ENCODE results near the gene TTR.

TTR gene

DNA sequence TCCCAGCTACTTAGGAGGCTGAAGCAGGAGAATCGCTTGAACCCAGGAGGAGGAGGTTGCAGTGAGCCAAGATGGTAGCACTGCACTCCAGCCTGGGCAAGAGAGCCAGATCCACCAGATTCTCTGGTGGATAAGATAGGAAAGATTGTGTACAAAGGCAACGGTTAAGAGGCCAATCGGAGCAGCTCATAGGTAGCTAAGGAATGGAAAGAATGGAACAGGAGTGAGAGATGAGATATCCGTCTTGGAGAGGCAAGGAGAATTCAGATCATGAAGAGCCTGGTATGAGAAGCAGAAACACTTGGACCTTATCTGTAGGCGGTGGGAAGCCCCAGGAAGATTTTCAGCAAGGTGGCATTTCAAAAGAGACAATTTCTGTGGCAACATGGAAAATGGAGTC, 27.1 kb downstream of the TTR start:
- Histone ChIP-seq H2BK120ac (ENCODE audit: low read depth, low read length) (no peak overlapping the region), H2BK15ac (ENCODE audit: low read length) (no peak overlapping the region), H3K9me3 (replicated peaks in 1 of 2; ENCODE audit: control insufficient read depth in 2 of 2, insufficient read depth in 1 of 2, low read depth in 1 of 2, low read length in 2 of 2) (no peaks in the 10 kb centered on the region), H3K27me3 (ENCODE audit: control insufficient read depth in 3 of 3, insufficient read depth in 3 of 3, low read depth in 1 of 3, low read length in 3 of 3) (no peaks in the 10 kb centered on the region), H3K23ac (ENCODE audit: low read depth, low read length, poor library complexity) (no peak overlapping the region), H3K4ac (ENCODE audit: low read length) (no peak overlapping the region), H3K9ac (ENCODE audit: low read depth, low read length, poor library complexity) (no peak overlapping the region), H2AFZ (ENCODE audit: low read length) (no peak overlapping the region), H3K79me1 (ENCODE audit: low read depth, low read length) (no peaks in the 10 kb centered on the region), H2AK5ac (ENCODE audit: low read depth, low read length) (no peak overlapping the region), H3K14ac (ENCODE audit: low read length) (no peak overlapping the region), H2BK12ac (ENCODE audit: low read length) (no peak overlapping the region), H3K27ac (replicated peaks; ENCODE audit: low read length) (no peak overlapping the region), H3K4me1 (ENCODE audit: control insufficient read depth in 2 of 2, insufficient read depth in 1 of 2, low read depth in 1 of 2, low read length in 2 of 2) (no peaks in the 10 kb centered on the region), H4K91ac (ENCODE audit: low read depth, low read length, poor library complexity) (no peak overlapping the region), H3K36me3 (replicated peaks in 1 of 2; ENCODE audit: control insufficient read depth in 2 of 2, insufficient read depth in 2 of 2, low read length in 2 of 2) (no peaks in the 10 kb centered on the region), H3K4me3 (ENCODE audit: low read length in 2 of 2) (no peak overlapping the region), H3K4me2 (ENCODE audit: insufficient read depth, low read length, poor library complexity, severe bottlenecking) (no peak overlapping the region), H3K18ac (ENCODE audit: low read length) (no peak overlapping the region), H2BK5ac (ENCODE audit: low read length) (no peak overlapping the region), H4K8ac (ENCODE audit: low read depth, low read length) (no peak overlapping the region)
- no CpG with 5 or more reads among the region's 5 CpGs for WGBS, 2 donors (ENCODE audit: extremely low coverage in 2 of 2, insufficient read length in 2 of 2, insufficient replicate concordance in 1 of 2)
- no peak for DNase-seq (ENCODE audit: low spot score)

DNA sequence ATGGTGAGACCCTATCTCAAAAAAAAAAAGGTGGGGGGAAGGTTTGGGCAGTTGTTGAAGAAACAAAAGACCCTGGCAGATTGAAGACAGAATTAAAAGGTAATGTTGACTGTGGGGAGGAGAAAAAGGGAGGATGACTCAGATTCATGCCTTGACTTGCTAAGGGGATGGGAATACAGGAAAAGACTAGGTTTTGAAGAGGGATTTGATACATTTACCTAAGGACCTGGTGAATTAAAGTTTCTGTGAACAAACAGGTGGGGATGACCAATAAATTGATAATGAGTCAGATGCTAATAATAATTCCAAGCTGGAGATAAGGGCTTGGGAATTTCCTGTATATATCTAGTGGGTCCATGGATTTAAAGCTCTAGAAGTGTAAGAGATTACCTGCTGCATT, 27.6 kb downstream of the TTR start:
- Histone ChIP-seq H3K9ac (ENCODE audit: low read depth, low read length, poor library complexity) (no peak overlapping the region), H3K14ac (ENCODE audit: low read length) (no peak overlapping the region), H4K8ac (ENCODE audit: low read depth, low read length) (no peak overlapping the region), H2BK5ac (ENCODE audit: low read length) (no peak overlapping the region), H3K23ac (ENCODE audit: low read depth, low read length, poor library complexity) (no peak overlapping the region), H2BK15ac (ENCODE audit: low read length) (no peak overlapping the region), H3K4me3 (ENCODE audit: low read length in 2 of 2) (no peak overlapping the region), H3K4me2 (ENCODE audit: insufficient read depth, low read length, poor library complexity, severe bottlenecking) (no peak overlapping the region), H3K27me3 (ENCODE audit: control insufficient read depth in 3 of 3, insufficient read depth in 3 of 3, low read depth in 1 of 3, low read length in 3 of 3) (no peaks in the 10 kb centered on the region), H3K18ac (ENCODE audit: low read length) (no peak overlapping the region), H2BK12ac (ENCODE audit: low read length) (no peak overlapping the region), H3K9me3 (replicated peaks in 1 of 2; ENCODE audit: control insufficient read depth in 2 of 2, insufficient read depth in 1 of 2, low read depth in 1 of 2, low read length in 2 of 2) (no peaks in the 10 kb centered on the region), H3K79me1 (ENCODE audit: low read depth, low read length) (no peaks in the 10 kb centered on the region), H3K27ac (replicated peaks; ENCODE audit: low read length) (no peak overlapping the region), H3K4ac (ENCODE audit: low read length) (no peak overlapping the region), H4K91ac (ENCODE audit: low read depth, low read length, poor library complexity) (no peak overlapping the region), H2AK5ac (ENCODE audit: low read depth, low read length) (no peak overlapping the region), H3K36me3 (replicated peaks in 1 of 2; ENCODE audit: control insufficient read depth in 2 of 2, insufficient read depth in 2 of 2, low read length in 2 of 2) (no peaks in the 10 kb centered on the region), H3K4me1 (ENCODE audit: control insufficient read depth in 2 of 2, insufficient read depth in 1 of 2, low read depth in 1 of 2, low read length in 2 of 2) (no peaks in the 10 kb centered on the region), H2AFZ (ENCODE audit: low read length) (no peak overlapping the region), H2BK120ac (ENCODE audit: low read depth, low read length) (no peak overlapping the region)
- no peak for DNase-seq (ENCODE audit: low spot score)

DNA sequence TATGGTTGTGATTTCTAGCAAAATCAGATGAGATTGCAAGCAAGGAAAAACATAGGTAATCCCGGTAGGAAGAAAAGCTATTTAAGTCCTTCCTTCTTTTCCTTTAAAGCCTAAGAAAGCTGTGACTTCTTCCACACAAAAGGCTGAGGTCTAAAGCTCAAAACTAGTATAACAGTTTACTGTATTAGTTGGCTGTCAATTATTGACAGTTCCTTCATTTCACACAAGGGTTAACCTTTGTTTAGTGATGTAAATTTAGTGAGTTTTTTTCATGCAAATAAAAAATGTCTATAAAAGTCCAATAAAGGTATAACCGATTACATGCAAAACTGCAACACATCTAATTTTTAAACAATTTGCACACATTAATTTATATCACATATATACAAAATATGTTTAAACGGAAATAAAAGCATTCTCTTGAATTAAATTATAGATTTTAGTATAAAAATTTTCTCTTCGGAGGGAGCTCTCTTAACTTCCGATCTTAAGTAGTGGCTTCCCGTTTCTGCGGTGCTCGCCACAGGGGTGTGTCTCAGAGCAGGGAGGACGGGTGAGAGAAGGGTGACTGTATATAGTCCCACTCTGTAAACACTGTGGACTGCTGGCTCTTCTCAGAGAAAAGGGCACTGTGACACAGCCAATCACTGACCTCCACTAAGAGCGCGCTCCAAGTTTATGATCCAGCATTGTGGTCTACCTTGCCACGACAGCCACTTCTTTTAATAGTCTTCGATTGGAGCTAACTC, 33.4 kb downstream of the TTR start:
- Histone ChIP-seq H2BK5ac (ENCODE audit: low read length) (no peak overlapping the region), H3K36me3 (replicated peaks in 1 of 2; ENCODE audit: control insufficient read depth in 2 of 2, insufficient read depth in 2 of 2, low read length in 2 of 2) (peaks cover 6 to 40% of the 10 kb centered on the region in 2 donors), H3K18ac (ENCODE audit: low read length) (no peak overlapping the region), H3K23ac (ENCODE audit: low read depth, low read length, poor library complexity) (no peak overlapping the region), H3K14ac (ENCODE audit: low read length) (no peak overlapping the region), H3K4me1 (ENCODE audit: control insufficient read depth in 2 of 2, insufficient read depth in 1 of 2, low read depth in 1 of 2, low read length in 2 of 2) (no peaks in the 10 kb centered on the region), H3K4me3 (ENCODE audit: low read length in 2 of 2) (no peak overlapping the region), H4K91ac (ENCODE audit: low read depth, low read length, poor library complexity) (no peak overlapping the region), H2BK120ac (ENCODE audit: low read depth, low read length) (no peak overlapping the region), H2AFZ (ENCODE audit: low read length) (no peak overlapping the region), H3K9me3 (replicated peaks in 1 of 2; ENCODE audit: control insufficient read depth in 2 of 2, insufficient read depth in 1 of 2, low read depth in 1 of 2, low read length in 2 of 2) (peaks cover 0 to 10% of the 10 kb centered on the region in 2 donors), H2BK15ac (ENCODE audit: low read length) (no peak overlapping the region), H3K27ac (replicated peaks; ENCODE audit: low read length) (no peak overlapping the region), H3K4me2 (ENCODE audit: insufficient read depth, low read length, poor library complexity, severe bottlenecking) (no peak overlapping the region), H3K79me1 (ENCODE audit: low read depth, low read length) (no peaks in the 10 kb centered on the region), H2BK12ac (ENCODE audit: low read length) (no peak overlapping the region), H3K9ac (ENCODE audit: low read depth, low read length, poor library complexity) (no peak overlapping the region), H3K27me3 (ENCODE audit: control insufficient read depth in 3 of 3, insufficient read depth in 3 of 3, low read depth in 1 of 3, low read length in 3 of 3) (no peaks in the 10 kb centered on the region), H3K4ac (ENCODE audit: low read length) (no peak overlapping the region), H4K8ac (ENCODE audit: low read depth, low read length) (no peak overlapping the region), H2AK5ac (ENCODE audit: low read depth, low read length) (no peak overlapping the region)
- WGBS, 2 donors (ENCODE audit: extremely low coverage in 2 of 2, insufficient read length in 2 of 2, insufficient replicate concordance in 1 of 2) = 100% methylated on average over 1 of the region's 13 CpGs; no CpG with 5 or more reads in 1 of the 2 donors
- no peak for DNase-seq (ENCODE audit: low spot score)

DNA sequence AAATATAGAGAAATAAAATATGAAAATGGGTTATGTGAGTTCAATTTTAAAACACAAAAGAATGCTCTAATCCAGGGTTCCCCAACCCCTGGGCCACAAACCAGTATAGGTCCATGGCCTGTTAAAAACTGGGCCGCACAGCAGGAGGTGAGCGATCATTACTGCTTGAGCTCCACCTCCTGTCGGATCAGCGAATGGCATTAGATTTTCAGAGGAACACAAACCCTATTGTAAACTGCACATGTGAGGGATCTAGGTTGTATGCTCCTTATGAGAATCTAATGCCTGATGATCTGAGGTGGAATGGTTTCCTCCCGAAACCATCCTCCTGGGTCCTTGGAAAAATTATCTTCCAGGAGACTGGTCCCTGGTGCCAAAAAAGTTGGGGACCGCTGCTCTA, 34.7 kb downstream of the TTR start:
- no peak overlapping the region for H2BK15ac ChIP-seq (ENCODE audit: low read length)
- H3K18ac ChIP-seq (ENCODE audit: low read length) = no peak overlapping the region
- H4K8ac ChIP-seq (ENCODE audit: low read depth, low read length) = no peak overlapping the region
- H2BK120ac ChIP-seq (ENCODE audit: low read depth, low read length) = no peak overlapping the region
- no peak overlapping the region for H2BK12ac ChIP-seq (ENCODE audit: low read length)
- H3K4me2 ChIP-seq (ENCODE audit: insufficient read depth, low read length, poor library complexity, severe bottlenecking) = no peak overlapping the region
- peaks cover 10 to 49% of the 10 kb centered on the region in 2 donors for H3K36me3 ChIP-seq (replicated peaks in 1 of 2; ENCODE audit: control insufficient read depth in 2 of 2, insufficient read depth in 2 of 2, low read length in 2 of 2)
- H3K14ac ChIP-seq (ENCODE audit: low read length) = no peak overlapping the region
- H3K27ac ChIP-seq (replicated peaks; ENCODE audit: low read length) = no peak overlapping the region
- no peak for DNase-seq (ENCODE audit: low spot score)
- no peak overlapping the region for H3K4ac ChIP-seq (ENCODE audit: low read length)
- no peaks in the 10 kb centered on the region for H3K27me3 ChIP-seq (ENCODE audit: control insufficient read depth in 3 of 3, insufficient read depth in 3 of 3, low read depth in 1 of 3, low read length in 3 of 3)
- H3K9ac ChIP-seq (ENCODE audit: low read depth, low read length, poor library complexity) = no peak overlapping the region
- H2BK5ac ChIP-seq (ENCODE audit: low read length) = no peak overlapping the region
- no peaks in the 10 kb centered on the region for H3K4me1 ChIP-seq (ENCODE audit: control insufficient read depth in 2 of 2, insufficient read depth in 1 of 2, low read depth in 1 of 2, low read length in 2 of 2)
- no peak overlapping the region for H4K91ac ChIP-seq (ENCODE audit: low read depth, low read length, poor library complexity)
- H3K4me3 ChIP-seq (ENCODE audit: low read length in 2 of 2) = no peak overlapping the region
- H2AK5ac ChIP-seq (ENCODE audit: low read depth, low read length) = no peak overlapping the region
- WGBS, 2 donors (ENCODE audit: extremely low coverage in 2 of 2, insufficient read length in 2 of 2, insufficient replicate concordance in 1 of 2) = no CpG with 5 or more reads among the region's 6 CpGs
- peaks cover 0 to 10% of the 10 kb centered on the region in 2 donors for H3K9me3 ChIP-seq (replicated peaks in 1 of 2; ENCODE audit: control insufficient read depth in 2 of 2, insufficient read depth in 1 of 2, low read depth in 1 of 2, low read length in 2 of 2)
- H2AFZ ChIP-seq (ENCODE audit: low read length) = no peak overlapping the region
- H3K23ac ChIP-seq (ENCODE audit: low read depth, low read length, poor library complexity) = no peak overlapping the region
- H3K79me1 ChIP-seq (ENCODE audit: low read depth, low read length) = no peaks in the 10 kb centered on the region

Data from neuronal stem cell (in vitro differentiated cells).